SK-N-SH (cell line): ENCODE data around the gene TRPM2.
A peak's percentile ranks its signal among the peaks of the same experiment; 100 is the strongest.

ENCODE experiments used
- CTCF ChIP-seq: fragments of 200-600 bp; sonication (generic); IDR thresholded peaks from 2 replicates; pipeline ENCODE4 v1.6.1; 2017; ENCODE audit warnings: antibody characterized with exemption, mild to moderate bottlenecking, moderate library complexity
- EP300 ChIP-seq, 2 experiments: IDR thresholded peaks; 2 replicates each; pipeline versions ENCODE4 v1.4.0 to v1.6.1; 2012; ENCODE audit warnings: borderline replicate concordance in 1 of 2, low read depth in 1 of 2, low read length in 1 of 2
- FOSL2 ChIP-seq: IDR thresholded peaks from 2 replicates; pipeline ENCODE4 v1.4.0; 2012; ENCODE audit warnings: low read depth, mild to moderate bottlenecking, moderate library complexity, borderline replicate concordance
- FOXJ3 ChIP-seq: sonication (generic); formaldehyde crosslinking; IDR thresholded peaks from 2 replicates; pipeline ENCODE4 v1.5.1; 2020; ENCODE audit warnings: mild to moderate bottlenecking, missing genetic modification reagents
- FOXM1 ChIP-seq: IDR thresholded peaks from 2 replicates; pipeline ENCODE4 v1.4.0; 2012; ENCODE audit warnings: low read depth, mild to moderate bottlenecking
- GABPA ChIP-seq: IDR thresholded peaks from 2 replicates; pipeline ENCODE4 v1.4.0; 2012; ENCODE audit warnings: low read depth, mild to moderate bottlenecking
- MAX ChIP-seq: IDR thresholded peaks from 2 replicates; pipeline ENCODE4 v1.4.0; 2012; ENCODE audit warnings: low read depth
- MXI1 ChIP-seq: IDR thresholded peaks from 2 replicates; pipeline ENCODE4 v1.6.1; 2012; ENCODE audit warnings: mild to moderate bottlenecking, low read depth, low read length, improper control_type of control experiment
- PBX3 ChIP-seq: IDR thresholded peaks from 2 replicates; pipeline ENCODE4; 2012
- POLR2AphosphoS5 ChIP-seq: IDR thresholded peaks from 2 replicates; pipeline ENCODE4 v1.6.1; 2012; ENCODE audit warnings: low read depth, low read length
- REST ChIP-seq: IDR thresholded peaks from 2 replicates; pipeline ENCODE4 v1.6.1; 2012; ENCODE audit warnings: mild to moderate bottlenecking, low read depth, low read length, moderate library complexity
- SIN3A ChIP-seq: IDR thresholded peaks from 2 replicates; pipeline ENCODE4 v1.6.1; 2012; ENCODE audit warnings: low read depth, mild to moderate bottlenecking, low read length, moderate library complexity, borderline replicate concordance
- SMC3 ChIP-seq: IDR thresholded peaks from 2 replicates; pipeline ENCODE4 v1.6.1; 2012; ENCODE audit warnings: low read depth, low read length, improper control_type of control experiment
- TAF1 ChIP-seq: IDR thresholded peaks from 2 replicates; pipeline ENCODE4 v1.6.1; 2012; ENCODE audit warnings: low read depth, mild to moderate bottlenecking, low read length, moderate library complexity, borderline replicate concordance

GRCh38 chr21:44337941-44338895 lies 15.2 kb upstream of the TRPM2 start:
- TF ChIP-seq MXI1, result no peak; the same call in 1 of the 2 replicates
- TF ChIP-seq POLR2AphosphoS5, result no peak
- TF ChIP-seq FOXJ3 (CRISPR knock-in tag), result no peak
- TF ChIP-seq CTCF, result peak; percentile 41
- TF ChIP-seq SIN3A, result no peak
- no peak for TF ChIP-seq PBX3
- no peak for TF ChIP-seq TAF1
- TF ChIP-seq MAX, result no peak
- peak; percentile 39; the same call in 1 of the 2 replicates for TF ChIP-seq SMC3
- TF ChIP-seq GABPA, result no peak
- no peak for TF ChIP-seq FOXM1
- TF ChIP-seq FOSL2, result no peak
- no peak for TF ChIP-seq EP300 (IDR thresholded peaks at IDR 0.05; ENCODE audit: borderline replicate concordance in 1 of 2, low read depth in 1 of 2, low read length in 1 of 2)
- TF ChIP-seq REST, result no peak
